Upper lobe of right lung (tissue), 1 donor: ENCODE measurements around the gene ACSL5. TPM values are rescaled to one million over a fixed set of nuclear protein-coding genes. Genes with fewer than 3 reads are reported as not detected.

ENCODE experiments used
- ATAC-seq: fragments of 200-7000 bp; cut with Tn5 transposase; one replicate; pipeline ENCODE4 v1.9.1; 2020; ENCODE audit warnings: mild to moderate bottlenecking, moderate library complexity
- DNase-seq: peaks from one replicate; pipeline ENCODE4 v3.0.0-alpha.2; 2020
- H3K27ac ChIP-seq: fragments of 200-600 bp; one replicate; pipeline ENCODE4 v1.8.0; 2022
- H3K27me3 ChIP-seq: fragments of 200-600 bp; one replicate; pipeline ENCODE4 v1.8.0; 2022; ENCODE audit warnings: mild to moderate bottlenecking
- H3K36me3 ChIP-seq: fragments of 200-600 bp; one replicate; pipeline ENCODE4 v1.8.0; 2022
- H3K4me1 ChIP-seq: fragments of 200-600 bp; one replicate; pipeline ENCODE4 v1.8.0; 2022
- H3K4me3 ChIP-seq: fragments of 200-600 bp; one replicate; pipeline ENCODE4 v1.8.0; 2022; ENCODE audit warnings: mild to moderate bottlenecking
- H3K9me3 ChIP-seq: fragments of 200-600 bp; one replicate; pipeline ENCODE4 v1.8.0; 2022
- CTCF ChIP-seq: fragments of 200-600 bp; IDR thresholded peaks from one replicate; pipeline ENCODE4 v1.8.0; 2022; ENCODE audit warnings: antibody characterized with exemption
- intact Hi-C: fragments of 100-400 bp; cut with DNase I; formaldehyde crosslinking; loops from one replicate; pipeline ENCODE4 v1.11.0; 2022
- total RNA-seq: library from RNA; stranded (reverse); fragmentation: NEBNext Ultra II Directional; extraction: Animal tissue kit (Norgen Biotek cat#: 25700); gene quantifications from one replicate; pipeline ENCODE4 v1.2.1, GENCODE V29; 2021
- donor health status: DM: no; HTN: yes; CAD: no; lungs with severe emphysema.

Gene ACSL5
- total RNA-seq, 1 donor from 2014 or later: 79.1 TPM

DNA sequence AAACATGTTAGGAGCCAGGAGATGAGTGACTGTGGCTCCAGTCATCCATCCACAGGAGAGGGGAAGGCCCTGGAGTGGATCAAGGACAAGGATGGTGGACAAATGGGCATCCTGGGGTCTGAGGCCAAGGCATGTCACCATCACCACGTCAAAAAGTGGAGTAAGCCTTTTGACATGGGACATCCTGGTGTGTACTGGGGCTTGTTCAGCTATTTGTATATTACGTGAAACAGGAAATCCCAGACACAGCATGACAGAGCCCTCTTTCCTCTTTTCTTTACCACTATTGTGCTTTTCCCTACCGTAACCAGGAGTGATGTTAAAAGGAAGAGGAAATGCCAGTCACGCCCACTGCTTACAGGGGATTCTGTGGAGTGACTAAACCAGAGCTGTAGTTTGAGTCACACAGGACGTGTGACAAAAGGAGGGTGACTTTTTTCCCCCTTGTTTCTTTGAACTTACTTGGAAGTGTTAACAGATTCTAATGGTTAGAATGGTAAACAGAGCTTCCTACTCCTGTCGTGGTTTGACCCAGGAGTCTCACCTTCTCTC is 15.4 kb downstream of the ACSL5 start:
- no peaks in the 10 kb centered on the region for H3K36me3 ChIP-seq
- TF ChIP-seq CTCF: no peak
- peaks cover 30% of the 10 kb centered on the region for H3K4me1 ChIP-seq
- no peaks in the 10 kb centered on the region for H3K9me3 ChIP-seq
- no peaks in the 10 kb centered on the region for H3K27me3 ChIP-seq
- H3K27ac ChIP-seq: peak overlapping the region; percentile 72
- H3K4me3 ChIP-seq: no peak overlapping the region
- DNase-seq (no peak), ATAC-seq (peak; percentile 95)
- intact Hi-C loops: no loop called here

- peaks cover 2% of the 10 kb centered on the region for H3K36me3 ChIP-seq
- ATAC-seq (no peak), DNase-seq (no peak)
- no peaks in the 10 kb centered on the region for H3K27me3 ChIP-seq
- no peak overlapping the region for H3K4me3 ChIP-seq
- no peaks in the 10 kb centered on the region for H3K9me3 ChIP-seq
- intact Hi-C loops: no loop called here
- peaks cover 31% of the 10 kb centered on the region for H3K4me1 ChIP-seq
- no peak for TF ChIP-seq CTCF
- H3K27ac ChIP-seq: peak overlapping the region; percentile 72
Observed at GRCh38 chr10:112390125-112390703, 16.3 kb downstream of the ACSL5 start.

GRCh38 chr10:112393341-112393740 is 19.4 kb downstream of the ACSL5 start:
- no peak for TF ChIP-seq CTCF
- intact Hi-C loops: no loop called here
- Histone ChIP-seq H3K4me1 (peaks cover 31% of the 10 kb centered on the region), H3K27ac (peak overlapping the region; percentile 53), H3K36me3 (peaks cover 30% of the 10 kb centered on the region), H3K4me3 (no peak overlapping the region), H3K27me3 (no peaks in the 10 kb centered on the region), H3K9me3 (no peaks in the 10 kb centered on the region)
- DNase-seq (no peak), ATAC-seq (no peak)

DNA sequence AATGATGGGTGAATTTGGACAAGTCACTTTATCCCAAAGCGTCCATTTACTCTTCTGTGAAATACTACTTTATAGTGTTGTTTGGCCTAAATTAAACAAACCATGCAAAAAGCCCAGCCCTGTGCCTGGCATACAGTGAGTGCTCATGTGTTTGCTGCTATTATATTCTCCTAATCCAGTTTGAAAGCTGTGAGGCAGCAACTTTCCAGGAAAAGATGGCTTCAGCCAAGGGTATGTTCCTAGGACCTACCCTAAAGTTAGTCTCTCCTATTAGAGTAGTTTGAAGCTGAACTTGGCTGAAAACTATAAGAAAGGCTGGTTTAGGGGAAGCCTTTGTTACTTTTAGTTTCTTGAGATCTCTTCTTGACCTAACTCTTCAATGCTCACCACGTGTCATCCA is 19.9 kb downstream of the ACSL5 start:
- peaks cover 35% of the 10 kb centered on the region for H3K36me3 ChIP-seq
- H3K27me3 ChIP-seq: no peaks in the 10 kb centered on the region
- TF ChIP-seq CTCF: no peak
- H3K9me3 ChIP-seq: no peaks in the 10 kb centered on the region
- ATAC-seq: no peak
- H3K27ac ChIP-seq: peak overlapping the region; percentile 53
- H3K4me1 ChIP-seq: peaks cover 30% of the 10 kb centered on the region
- intact Hi-C loops: no loop called here
- no peak for DNase-seq
- H3K4me3 ChIP-seq: no peak overlapping the region

DNA sequence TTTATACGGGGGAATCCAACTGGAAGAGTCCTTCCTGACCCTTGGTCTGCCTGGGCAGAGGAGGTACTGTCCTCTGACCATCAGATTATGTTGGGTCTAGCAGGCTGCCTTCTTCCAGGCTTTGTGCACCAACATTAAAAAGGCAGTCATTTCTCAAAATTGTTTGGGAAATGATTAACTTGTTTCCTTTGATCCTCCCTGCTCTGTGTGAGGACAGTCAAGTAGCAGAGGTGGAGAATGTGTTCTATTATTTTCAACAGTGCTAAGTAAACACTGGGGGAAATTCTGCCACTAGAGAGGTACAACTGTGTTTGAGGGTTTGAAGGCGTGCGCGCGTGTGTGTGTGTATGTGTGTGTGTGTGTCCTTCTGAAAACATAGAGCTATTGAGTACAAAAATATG is 20.6 kb downstream of the ACSL5 start:
- no peak overlapping the region for H3K4me3 ChIP-seq
- intact Hi-C loops: no loop called here
- no peak for TF ChIP-seq CTCF
- no peaks in the 10 kb centered on the region for H3K27me3 ChIP-seq
- DNase-seq: peak; percentile 84
- H3K36me3 ChIP-seq: peaks cover 42% of the 10 kb centered on the region
- H3K9me3 ChIP-seq: no peaks in the 10 kb centered on the region
- H3K27ac ChIP-seq: peak overlapping the region; percentile 53
- ATAC-seq: peak; percentile 93
- H3K4me1 ChIP-seq: peaks cover 23% of the 10 kb centered on the region
